ENCODE data around the gene RAB31. TPM values are rescaled to one million over a fixed set of nuclear protein-coding genes. Genes with fewer than 3 reads are reported as not detected.

Gene RAB31
- total RNA-seq, 1 experiment from 2014 or later = 2.3 TPM

GRCh38 chr18:9750112-9750511, 42.0 kb downstream of the RAB31 start:
- H3K36me3 Mint-ChIP-seq (ENCODE audit: insufficient read depth, unreplicated experiment) = no peaks in the 10 kb centered on the region
- BruUV-seq (replicated peaks) = no TSS peak
- no peaks in the 10 kb centered on the region for H3K27me3 Mint-ChIP-seq (ENCODE audit: unreplicated experiment)
- no peak overlapping the region for H3K4me3 Mint-ChIP-seq (ENCODE audit: low read depth, unreplicated experiment)
- H3K9me3 Mint-ChIP-seq (ENCODE audit: low read depth, unreplicated experiment) = no peaks in the 10 kb centered on the region
- CTCF ChIA-PET = no interaction called here
- intact Hi-C loops (cut with micrococcal nuclease; ENCODE audit: unreplicated experiment) = no loop called here
- TF ChIP-seq CTCF (IDR thresholded peaks at IDR 0.05; ENCODE audit: unreplicated experiment) = no peak
- H3K27ac Mint-ChIP-seq (ENCODE audit: unreplicated experiment) = no peak overlapping the region
- DNase-seq = no peak
- H3K4me1 Mint-ChIP-seq (ENCODE audit: low read depth, unreplicated experiment) = no peaks in the 10 kb centered on the region

DNA sequence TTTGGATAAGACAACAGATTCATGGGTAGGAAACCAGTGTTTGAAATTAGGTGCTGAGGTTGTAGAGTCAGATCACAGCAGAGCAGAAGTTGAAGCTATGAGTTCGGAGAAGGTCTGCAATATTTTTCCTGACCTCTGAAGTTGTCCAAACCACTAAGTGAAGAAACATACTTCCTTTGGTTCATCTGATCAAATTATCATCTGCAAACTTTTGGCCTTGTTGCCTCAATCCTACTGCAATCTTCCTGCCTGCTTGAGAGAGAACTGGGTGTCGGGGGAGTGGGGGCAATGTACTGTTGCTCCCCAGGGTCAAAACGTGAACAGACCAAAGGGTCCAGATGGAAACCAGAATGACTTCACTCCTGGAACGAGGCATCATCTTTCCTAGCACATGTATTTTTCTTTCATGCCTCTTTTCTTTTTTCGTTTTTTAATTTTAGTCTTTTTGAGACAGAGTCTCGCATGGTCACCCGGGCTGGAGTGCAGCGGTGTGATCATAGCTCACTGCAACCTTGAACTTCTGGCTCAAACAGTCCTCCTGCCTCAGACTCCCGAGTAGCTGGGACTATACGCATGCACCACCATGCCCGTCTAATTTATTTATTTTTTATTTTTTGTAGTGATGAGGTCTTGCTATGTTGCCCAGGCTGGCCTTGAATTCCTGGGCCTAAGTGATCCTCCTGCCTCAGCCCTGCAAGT, 42.7 kb downstream of the RAB31 start:
- Mint-ChIP-seq H3K4me1 (ENCODE audit: low read depth, unreplicated experiment) (no peaks in the 10 kb centered on the region), H3K9me3 (ENCODE audit: low read depth, unreplicated experiment) (no peaks in the 10 kb centered on the region), H3K27ac (ENCODE audit: unreplicated experiment) (no peak overlapping the region), H3K27me3 (ENCODE audit: unreplicated experiment) (no peaks in the 10 kb centered on the region), H3K36me3 (ENCODE audit: insufficient read depth, unreplicated experiment) (no peaks in the 10 kb centered on the region), H3K4me3 (ENCODE audit: low read depth, unreplicated experiment) (no peak overlapping the region)
- CTCF ChIA-PET = no interaction called here
- intact Hi-C loops (cut with micrococcal nuclease; ENCODE audit: unreplicated experiment) = no loop called here
- no peak for DNase-seq
- BruUV-seq (replicated peaks) = no TSS peak
- TF ChIP-seq CTCF (IDR thresholded peaks at IDR 0.05; ENCODE audit: unreplicated experiment) = no peak

DNA sequence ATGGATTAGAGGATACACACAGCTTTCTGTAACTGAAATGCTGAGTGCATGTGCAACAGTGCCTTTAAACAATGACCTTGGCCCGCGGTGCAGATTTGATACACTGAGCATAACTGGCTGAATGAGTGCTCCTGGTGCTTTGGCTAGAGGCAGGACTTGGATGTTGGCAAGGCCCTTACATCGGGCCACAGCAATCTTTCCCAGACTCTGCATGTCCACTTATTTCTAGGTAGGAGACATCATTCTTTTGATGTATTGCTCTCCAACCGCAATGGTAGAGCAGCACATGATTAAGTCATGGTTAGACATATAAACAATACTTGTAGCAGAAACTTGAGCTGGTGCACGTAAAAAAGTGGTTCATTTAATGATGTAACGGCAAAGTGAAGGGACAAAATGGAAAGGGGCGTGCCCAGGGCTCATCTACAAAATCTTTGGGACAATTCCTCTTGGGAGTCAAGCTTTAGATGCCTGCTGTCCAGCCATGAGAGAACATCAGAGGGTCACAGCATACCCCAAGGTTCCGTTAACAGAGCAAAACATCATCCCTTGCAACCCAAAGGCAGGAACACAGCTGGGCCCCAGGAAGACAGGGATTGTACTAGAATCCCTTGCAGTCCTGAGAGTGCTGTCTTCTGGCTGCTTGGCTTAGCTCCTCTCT, 43.4 kb downstream of the RAB31 start:
- Mint-ChIP-seq H3K27ac (ENCODE audit: unreplicated experiment) (no peak overlapping the region), H3K4me3 (ENCODE audit: low read depth, unreplicated experiment) (no peak overlapping the region), H3K36me3 (ENCODE audit: insufficient read depth, unreplicated experiment) (no peaks in the 10 kb centered on the region), H3K9me3 (ENCODE audit: low read depth, unreplicated experiment) (no peaks in the 10 kb centered on the region), H3K4me1 (ENCODE audit: low read depth, unreplicated experiment) (no peaks in the 10 kb centered on the region), H3K27me3 (ENCODE audit: unreplicated experiment) (no peaks in the 10 kb centered on the region)
- BruUV-seq (replicated peaks) = no TSS peak
- DNase-seq = no peak
- intact Hi-C loops (cut with micrococcal nuclease; ENCODE audit: unreplicated experiment) = no loop called here
- CTCF ChIA-PET = no interaction called here
- no peak for TF ChIP-seq CTCF (IDR thresholded peaks at IDR 0.05; ENCODE audit: unreplicated experiment)

DNA sequence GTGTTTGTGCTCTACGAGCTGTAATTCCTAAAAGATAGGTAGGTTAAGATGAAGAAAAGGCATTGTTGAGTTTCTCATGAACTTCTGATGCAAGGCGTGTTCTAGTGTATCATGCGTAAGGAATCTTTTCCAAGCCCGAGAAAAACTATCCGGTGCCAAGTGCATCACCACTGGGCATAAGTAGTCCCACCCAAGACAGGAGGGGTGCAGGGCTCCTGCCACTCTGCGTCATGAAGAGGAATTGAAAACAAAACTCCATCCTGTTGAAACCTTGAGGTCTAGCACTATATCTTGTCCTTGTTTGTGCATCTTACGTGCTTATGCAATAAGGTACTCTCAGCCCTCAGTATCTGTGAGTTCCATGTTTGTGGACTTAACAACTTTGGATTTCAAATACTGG, 45.7 kb downstream of the RAB31 start:
- DNase-seq = no peak
- intact Hi-C loops (cut with micrococcal nuclease; ENCODE audit: unreplicated experiment) = no loop called here
- H3K4me1 Mint-ChIP-seq (ENCODE audit: low read depth, unreplicated experiment) = no peaks in the 10 kb centered on the region
- no peak overlapping the region for H3K4me3 Mint-ChIP-seq (ENCODE audit: low read depth, unreplicated experiment)
- no TSS peak for BruUV-seq (replicated peaks)
- CTCF ChIA-PET = no interaction called here
- H3K36me3 Mint-ChIP-seq (ENCODE audit: insufficient read depth, unreplicated experiment) = no peaks in the 10 kb centered on the region
- H3K27me3 Mint-ChIP-seq (ENCODE audit: unreplicated experiment) = peaks cover 20% of the 10 kb centered on the region
- no peaks in the 10 kb centered on the region for H3K9me3 Mint-ChIP-seq (ENCODE audit: low read depth, unreplicated experiment)
- H3K27ac Mint-ChIP-seq (ENCODE audit: unreplicated experiment) = no peak overlapping the region
- no peak for TF ChIP-seq CTCF (IDR thresholded peaks at IDR 0.05; ENCODE audit: unreplicated experiment)

Measured in Calu3 (cell line).